DOHH2 (cell line): Measurements from ENCODE around the gene TTC16.

ENCODE experiments used
- EZH2phosphoT487 ChIP-seq: fragments of 200-600 bp; sonication (generic); IDR thresholded peaks from 2 replicates; pipeline ENCODE4 v1.6.1; 2017; ENCODE audit warnings: borderline replicate concordance, mild to moderate bottlenecking, antibody characterized with exemption, low read length, moderate library complexity, mixed read lengths
- TF ChIP-seq, protein P1 (sequence below): fragments of 200-600 bp; sonication (generic); IDR thresholded peaks from one replicate; pipeline ENCODE4 v1.5.1; 2014; ENCODE audit warnings: antibody characterized with exemption, mild to moderate bottlenecking, low read depth, low read length; ENCODE audit not compliant: poor library complexity, severe bottlenecking

DNA sequence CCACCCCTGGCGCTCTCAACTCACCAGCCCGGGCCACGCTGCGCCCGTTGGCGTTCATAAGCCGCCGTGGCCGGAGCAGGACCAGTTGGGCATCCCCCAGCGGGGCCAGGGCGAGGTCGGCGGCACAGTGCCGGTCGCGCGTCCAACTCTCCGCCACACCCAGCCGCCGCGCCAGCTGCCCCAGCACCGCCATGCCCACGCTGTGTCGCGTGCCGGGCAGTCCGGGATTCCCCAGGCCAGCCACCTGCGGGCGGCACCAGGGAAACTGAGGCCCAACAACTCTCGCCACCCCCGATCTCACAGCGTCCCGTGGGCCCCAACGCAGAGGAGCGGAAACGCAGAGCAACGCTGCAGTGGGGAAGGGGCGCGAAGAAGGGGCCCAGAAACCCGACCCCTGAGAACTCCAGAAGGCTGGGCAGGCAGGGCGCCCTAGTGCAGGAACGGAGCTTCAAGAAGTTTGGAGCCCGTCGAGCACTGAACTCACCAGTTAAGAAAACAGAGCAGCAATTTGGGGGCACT is 869 bp upstream of the TTC16 start:
- TF ChIP-seq, protein P1, sequence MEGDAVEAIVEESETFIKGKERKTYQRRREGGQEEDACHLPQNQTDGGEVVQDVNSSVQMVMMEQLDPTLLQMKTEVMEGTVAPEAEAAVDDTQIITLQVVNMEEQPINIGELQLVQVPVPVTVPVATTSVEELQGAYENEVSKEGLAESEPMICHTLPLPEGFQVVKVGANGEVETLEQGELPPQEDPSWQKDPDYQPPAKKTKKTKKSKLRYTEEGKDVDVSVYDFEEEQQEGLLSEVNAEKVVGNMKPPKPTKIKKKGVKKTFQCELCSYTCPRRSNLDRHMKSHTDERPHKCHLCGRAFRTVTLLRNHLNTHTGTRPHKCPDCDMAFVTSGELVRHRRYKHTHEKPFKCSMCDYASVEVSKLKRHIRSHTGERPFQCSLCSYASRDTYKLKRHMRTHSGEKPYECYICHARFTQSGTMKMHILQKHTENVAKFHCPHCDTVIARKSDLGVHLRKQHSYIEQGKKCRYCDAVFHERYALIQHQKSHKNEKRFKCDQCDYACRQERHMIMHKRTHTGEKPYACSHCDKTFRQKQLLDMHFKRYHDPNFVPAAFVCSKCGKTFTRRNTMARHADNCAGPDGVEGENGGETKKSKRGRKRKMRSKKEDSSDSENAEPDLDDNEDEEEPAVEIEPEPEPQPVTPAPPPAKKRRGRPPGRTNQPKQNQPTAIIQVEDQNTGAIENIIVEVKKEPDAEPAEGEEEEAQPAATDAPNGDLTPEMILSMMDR: no peak
- no peak for TF ChIP-seq EZH2phosphoT487
